ENCODE results near the gene DPH5. TPM values are rescaled to one million over a fixed set of nuclear protein-coding genes. Genes with fewer than 3 reads are reported as not detected.

Gene DPH5
- total RNA-seq, 2 donors from 2014 or later: 11.5 to 26.7 TPM

DNA sequence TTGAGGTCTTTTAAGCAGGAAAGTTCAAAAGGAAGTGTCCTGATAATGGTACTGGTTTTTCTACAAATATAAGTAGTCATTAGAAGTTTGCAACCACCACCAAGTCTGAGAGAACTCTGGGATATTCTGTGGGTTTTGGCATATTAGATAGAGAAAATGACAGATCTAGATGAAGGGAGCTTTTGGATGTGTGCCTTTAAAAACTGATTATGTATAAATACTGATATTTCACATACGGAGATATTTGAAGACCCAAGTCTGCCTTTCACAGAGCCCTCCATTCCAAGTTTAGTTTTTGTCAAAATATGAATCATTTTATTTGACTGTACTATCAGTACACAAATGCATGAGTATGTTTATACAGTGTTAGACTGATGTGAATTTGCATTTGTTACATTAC is 48.6 kb downstream of the DPH5 start:
- ATAC-seq (ENCODE audit: insufficient number of reproducible peaks, low FRiP score, low read depth) (no peak), DNase-seq (ENCODE audit: low spot score) (no peak)
- Histone ChIP-seq H3K27ac (no peak overlapping the region), H3K36me3 (peaks cover 6% of the 10 kb centered on the region), H3K4me3 (no peak overlapping the region), H3K9me3 (no peaks in the 10 kb centered on the region), H3K27me3 (replicated peaks; ENCODE audit: insufficient read depth) (no peaks in the 10 kb centered on the region), H3K4me1 (ENCODE audit: control insufficient read depth in 1 of 2, low read depth in 2 of 2) (no peaks in the 10 kb centered on the region)
- TF ChIP-seq, protein P1, sequence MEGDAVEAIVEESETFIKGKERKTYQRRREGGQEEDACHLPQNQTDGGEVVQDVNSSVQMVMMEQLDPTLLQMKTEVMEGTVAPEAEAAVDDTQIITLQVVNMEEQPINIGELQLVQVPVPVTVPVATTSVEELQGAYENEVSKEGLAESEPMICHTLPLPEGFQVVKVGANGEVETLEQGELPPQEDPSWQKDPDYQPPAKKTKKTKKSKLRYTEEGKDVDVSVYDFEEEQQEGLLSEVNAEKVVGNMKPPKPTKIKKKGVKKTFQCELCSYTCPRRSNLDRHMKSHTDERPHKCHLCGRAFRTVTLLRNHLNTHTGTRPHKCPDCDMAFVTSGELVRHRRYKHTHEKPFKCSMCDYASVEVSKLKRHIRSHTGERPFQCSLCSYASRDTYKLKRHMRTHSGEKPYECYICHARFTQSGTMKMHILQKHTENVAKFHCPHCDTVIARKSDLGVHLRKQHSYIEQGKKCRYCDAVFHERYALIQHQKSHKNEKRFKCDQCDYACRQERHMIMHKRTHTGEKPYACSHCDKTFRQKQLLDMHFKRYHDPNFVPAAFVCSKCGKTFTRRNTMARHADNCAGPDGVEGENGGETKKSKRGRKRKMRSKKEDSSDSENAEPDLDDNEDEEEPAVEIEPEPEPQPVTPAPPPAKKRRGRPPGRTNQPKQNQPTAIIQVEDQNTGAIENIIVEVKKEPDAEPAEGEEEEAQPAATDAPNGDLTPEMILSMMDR (IDR thresholded peaks at IDR 0.05): no peak

DNA sequence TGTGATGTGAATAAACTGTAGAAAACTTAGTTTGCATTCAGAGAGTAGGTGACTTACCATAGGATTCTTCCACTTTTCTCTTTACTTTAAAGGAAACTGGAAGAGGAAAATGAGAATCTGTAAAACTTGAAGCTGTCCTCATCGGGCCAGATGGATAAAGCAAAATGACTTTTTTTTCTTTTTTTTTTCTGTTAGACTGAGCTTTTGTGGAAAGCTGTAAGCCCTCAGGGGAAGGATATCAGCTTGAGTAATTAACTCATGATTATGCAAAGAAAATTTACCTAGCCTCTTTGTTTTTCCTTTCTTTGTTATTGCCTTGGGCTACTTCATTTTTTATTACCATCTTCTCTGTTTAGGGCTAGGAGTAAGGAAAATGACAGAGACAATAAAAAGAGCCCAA is 53.4 kb downstream of the DPH5 start:
- TF ChIP-seq, protein P1 (IDR thresholded peaks at IDR 0.05): no peak
- peaks cover 6% of the 10 kb centered on the region for H3K36me3 ChIP-seq
- no peaks in the 10 kb centered on the region for H3K27me3 ChIP-seq (replicated peaks; ENCODE audit: insufficient read depth)
- H3K4me3 ChIP-seq: no peak overlapping the region
- H3K27ac ChIP-seq: no peak overlapping the region
- no peaks in the 10 kb centered on the region for H3K9me3 ChIP-seq
- peaks cover 0 to 7% of the 10 kb centered on the region in 2 donors for H3K4me1 ChIP-seq (ENCODE audit: control insufficient read depth in 1 of 2, low read depth in 2 of 2)
- no peak for ATAC-seq (ENCODE audit: insufficient number of reproducible peaks, low FRiP score, low read depth)
- no peak for DNase-seq (ENCODE audit: low spot score)

DNA sequence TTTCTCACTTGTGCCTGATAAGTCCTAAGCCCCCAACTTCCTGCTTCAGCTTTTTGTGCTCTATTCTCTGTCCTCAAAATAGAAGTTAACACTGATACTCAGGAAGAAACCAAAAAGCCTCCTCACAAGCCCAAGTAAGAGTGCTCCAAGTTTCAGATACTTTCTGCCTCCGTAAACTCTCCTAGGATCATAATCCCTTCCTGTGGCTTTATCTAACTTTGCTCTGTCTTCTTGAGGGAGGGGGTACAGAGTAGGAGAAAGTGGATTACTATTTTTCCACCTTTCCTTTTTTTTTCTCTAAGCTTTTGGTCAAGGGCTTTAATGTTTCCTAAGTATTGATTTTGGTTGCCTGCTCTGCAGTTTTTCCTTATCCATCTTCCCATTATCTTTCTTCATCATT is 54.6 kb downstream of the DPH5 start:
- TF ChIP-seq, protein P1 (IDR thresholded peaks at IDR 0.05): no peak
- no peaks in the 10 kb centered on the region for H3K9me3 ChIP-seq
- no peaks in the 10 kb centered on the region for H3K27me3 ChIP-seq (replicated peaks; ENCODE audit: insufficient read depth)
- no peak overlapping the region for H3K27ac ChIP-seq
- H3K4me1 ChIP-seq (ENCODE audit: control insufficient read depth in 1 of 2, low read depth in 2 of 2): peaks cover 0 to 7% of the 10 kb centered on the region in 2 donors
- H3K36me3 ChIP-seq: peaks cover 6% of the 10 kb centered on the region
- ATAC-seq (ENCODE audit: insufficient number of reproducible peaks, low FRiP score, low read depth) (no peak), DNase-seq (ENCODE audit: low spot score) (no peak)
- H3K4me3 ChIP-seq: no peak overlapping the region

DNA sequence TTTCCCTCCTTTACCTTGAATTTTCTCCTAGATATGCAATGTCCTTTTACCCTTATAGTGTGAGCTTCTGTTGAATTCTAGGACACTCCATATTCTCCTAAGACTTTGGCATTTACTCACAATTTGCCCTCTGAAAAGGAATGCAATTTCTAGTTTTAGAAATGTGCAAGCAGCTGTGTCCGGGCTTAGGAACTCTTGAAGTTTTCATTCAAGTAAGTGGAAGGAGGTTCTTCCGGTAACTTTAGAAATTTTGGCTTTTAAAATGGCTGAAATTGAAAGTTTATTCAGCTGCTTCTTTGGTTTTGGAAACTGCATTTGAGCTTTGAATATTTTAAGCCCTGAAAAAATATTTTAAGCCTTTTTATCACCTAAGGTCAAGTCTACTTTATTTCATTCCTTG is 56.3 kb downstream of the DPH5 start:
- Histone ChIP-seq H3K9me3 (no peaks in the 10 kb centered on the region), H3K4me3 (no peak overlapping the region), H3K27me3 (replicated peaks; ENCODE audit: insufficient read depth) (no peaks in the 10 kb centered on the region), H3K36me3 (no peaks in the 10 kb centered on the region), H3K4me1 (ENCODE audit: control insufficient read depth in 1 of 2, low read depth in 2 of 2) (peaks cover 0 to 7% of the 10 kb centered on the region in 2 donors), H3K27ac (no peak overlapping the region)
- no peak for DNase-seq (ENCODE audit: low spot score)
- ATAC-seq (ENCODE audit: insufficient number of reproducible peaks, low FRiP score, low read depth): no peak
- TF ChIP-seq, protein P1 (IDR thresholded peaks at IDR 0.05): no peak

GRCh38 chr1:100968621-100969020 is 57.0 kb downstream of the DPH5 start:
- DNase-seq (ENCODE audit: low spot score) (no peak), ATAC-seq (ENCODE audit: insufficient number of reproducible peaks, low FRiP score, low read depth) (no peak)
- no peaks in the 10 kb centered on the region for H3K9me3 ChIP-seq
- peaks cover 0 to 7% of the 10 kb centered on the region in 2 donors for H3K4me1 ChIP-seq (ENCODE audit: control insufficient read depth in 1 of 2, low read depth in 2 of 2)
- TF ChIP-seq, protein P1 (IDR thresholded peaks at IDR 0.05): no peak
- no peaks in the 10 kb centered on the region for H3K27me3 ChIP-seq (replicated peaks; ENCODE audit: insufficient read depth)
- no peak overlapping the region for H3K27ac ChIP-seq
- no peaks in the 10 kb centered on the region for H3K36me3 ChIP-seq
- no peak overlapping the region for H3K4me3 ChIP-seq

All from thoracic aorta (tissue), 2 donors.